Thymus (tissue), 11 donors: ENCODE measurements around the gene LRRC45. TPM values are rescaled to one million over a fixed set of nuclear protein-coding genes. Genes with fewer than 3 reads are reported as not detected.

Source experiments
- DNase-seq, 9 donors: peaks; one replicate each; pipeline ENCODE4 v3.0.0-alpha.2; 2013; ENCODE audit warnings: low spot score in 9 of 9, low read depth in 6 of 9, missing footprints in 1 of 9
- H3K27ac ChIP-seq, 2 donors: one replicate each; pipeline ENCODE4 v1.5.1; 2013; ENCODE audit warnings: control low read depth in 1 of 2, low read depth in 1 of 2, low read length in 1 of 2, mild to moderate bottlenecking in 1 of 2, moderate library complexity in 1 of 2
- H3K27me3 ChIP-seq, 2 donors: one replicate each; pipeline ENCODE4 v1.5.1; 2013; ENCODE audit warnings: low read length in 1 of 2; ENCODE audit not compliant: control insufficient read depth in 2 of 2, insufficient read depth in 1 of 2
- H3K36me3 ChIP-seq, 2 donors: one replicate each; pipeline ENCODE4 v1.5.1; 2013; ENCODE audit warnings: low read length in 1 of 2, mild to moderate bottlenecking in 1 of 2, moderate library complexity in 1 of 2; ENCODE audit not compliant: control insufficient read depth in 2 of 2, insufficient read depth in 2 of 2
- H3K4me1 ChIP-seq, 2 donors: one replicate each; pipeline ENCODE4 v1.5.1; 2013; ENCODE audit warnings: low read length in 2 of 2; ENCODE audit not compliant: control insufficient read depth in 2 of 2, insufficient read depth in 2 of 2
- H3K4me3 ChIP-seq, 2 donors: one replicate each; pipeline ENCODE4 v1.5.1; 2013; ENCODE audit warnings: low read length in 2 of 2, control low read depth in 1 of 2, mild to moderate bottlenecking in 1 of 2
- H3K9me3 ChIP-seq, 2 donors: one replicate each; pipeline ENCODE4 v1.5.1; 2013; ENCODE audit warnings: low read length in 1 of 2, mild to moderate bottlenecking in 1 of 2; ENCODE audit not compliant: control insufficient read depth in 2 of 2, insufficient read depth in 1 of 2
- WGBS: extraction: QIAGEN DNeasy Blood & Tissue Kit; methylation state at CpG from one replicate; pipeline ENCODE4 v1.1.7; 2013; 5-methylcytosine and 5-hydroxymethylcytosine counted together
- polyA plus RNA-seq: library from polyadenylated mRNA; stranded (reverse); fragments of 200-250 nt; gene quantifications from one replicate; pipeline ENCODE4 v1.2.3, GENCODE V29; 2013
- total RNA-seq: library from RNA; stranded (reverse); fragments of 120-200 nt; gene quantifications from one replicate; pipeline ENCODE4 v1.2.4, GENCODE V29; 2013
- donor health status: healthy.

The LRRC45 gene
- total and polyA plus RNA-seq, 2 donors: 15.2 to 20.7 TPM

DNA sequence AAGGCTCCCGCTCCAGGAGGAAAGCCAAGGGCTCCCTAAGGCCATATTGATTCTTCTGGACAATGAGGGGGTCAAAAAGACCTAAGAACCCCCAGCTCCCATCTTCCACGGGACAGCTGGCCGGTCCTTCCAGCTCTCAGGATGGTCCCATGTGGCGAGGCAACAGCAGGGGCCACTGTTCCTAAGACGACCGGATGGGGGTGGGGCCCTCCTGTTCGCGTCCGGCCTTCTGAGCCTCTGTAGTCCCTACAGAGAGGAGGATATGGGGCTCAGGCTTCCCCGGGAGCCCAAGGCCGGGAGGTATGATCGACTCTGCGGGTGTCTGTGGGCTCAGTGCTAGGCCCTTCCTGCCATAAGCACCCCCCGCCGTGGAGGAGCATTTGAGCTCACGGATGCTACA, 20.4 kb downstream of the LRRC45 start:
- WGBS: 93% methylated on average over 16 of the region's 16 CpGs
- Histone ChIP-seq H3K4me1 (peaks cover 0 to 4% of the 10 kb centered on the region in 2 donors), H3K27me3 (no peaks in the 10 kb centered on the region), H3K36me3 (peaks cover 10 to 16% of the 10 kb centered on the region in 2 donors), H3K27ac (no peak overlapping the region), H3K9me3 (no peaks in the 10 kb centered on the region), H3K4me3 (no peak overlapping the region)
- DNase-seq: no peak

DNA sequence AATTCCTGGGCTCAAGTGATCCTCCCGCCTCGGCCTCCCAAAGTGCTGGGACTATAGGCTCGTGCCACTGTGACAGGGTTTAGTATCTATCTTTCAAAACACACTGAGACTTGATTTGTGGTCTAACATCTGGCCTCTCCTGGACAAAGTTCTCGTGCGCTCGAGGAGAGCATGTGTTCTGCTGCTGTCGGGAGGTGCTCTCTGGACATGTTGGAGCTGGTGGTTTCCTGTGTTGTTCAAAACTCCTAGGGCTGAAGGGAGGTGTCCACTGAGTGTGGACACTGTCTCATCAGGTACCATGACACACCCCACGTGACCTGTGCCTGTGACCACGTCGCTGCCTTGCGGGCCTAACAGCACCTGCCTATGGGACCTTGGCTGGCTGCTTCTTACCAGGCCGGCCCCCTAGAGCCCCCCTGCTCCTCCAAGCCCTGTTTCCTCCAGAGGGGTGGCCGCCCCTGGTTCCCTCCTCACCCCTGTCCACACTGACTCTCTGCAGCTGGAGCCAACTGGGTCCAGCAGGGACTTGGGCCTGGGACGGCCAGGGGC, 22.9 kb downstream of the LRRC45 start:
- 94% methylated on average over 14 of the region's 14 CpGs for WGBS

DNA sequence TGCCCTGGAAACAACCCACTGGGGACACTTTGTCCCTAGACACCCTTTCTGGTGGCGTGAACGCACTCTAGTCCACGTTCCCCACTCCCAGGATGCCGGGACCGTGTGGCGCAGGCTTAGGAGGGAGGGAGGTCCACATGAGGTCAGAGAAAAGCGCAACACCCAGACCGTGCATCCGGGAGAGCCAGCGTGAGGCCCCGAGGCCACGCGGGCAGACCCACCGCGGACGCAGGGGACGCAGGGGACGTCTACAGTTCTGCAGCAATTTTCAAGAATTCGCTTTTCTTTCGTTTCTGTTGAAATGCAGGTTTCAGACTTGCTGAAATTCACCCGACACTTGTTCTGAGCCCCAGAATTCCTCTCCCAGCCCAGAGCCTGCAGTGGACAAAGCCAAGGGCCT, 23.8 kb downstream of the LRRC45 start:
- Histone ChIP-seq H3K27ac (no peak overlapping the region), H3K4me1 (peaks cover 6 to 8% of the 10 kb centered on the region in 2 donors), H3K36me3 (peaks cover 16 to 25% of the 10 kb centered on the region in 2 donors), H3K27me3 (no peaks in the 10 kb centered on the region), H3K4me3 (no peak overlapping the region), H3K9me3 (no peaks in the 10 kb centered on the region)
- WGBS: 97% methylated on average over 21 of the region's 21 CpGs
- DNase-seq: no peak

More for the DNA sequence above, 22.9 kb downstream of the LRRC45 start:
- peaks cover 16 to 25% of the 10 kb centered on the region in 2 donors for H3K36me3 ChIP-seq
- H3K4me1 ChIP-seq: peaks cover 4 to 8% of the 10 kb centered on the region in 2 donors
- H3K27ac ChIP-seq: no peak overlapping the region
- H3K27me3 ChIP-seq: no peaks in the 10 kb centered on the region
- no peaks in the 10 kb centered on the region for H3K9me3 ChIP-seq
- no peak for DNase-seq
- H3K4me3 ChIP-seq: no peak overlapping the region

DNA sequence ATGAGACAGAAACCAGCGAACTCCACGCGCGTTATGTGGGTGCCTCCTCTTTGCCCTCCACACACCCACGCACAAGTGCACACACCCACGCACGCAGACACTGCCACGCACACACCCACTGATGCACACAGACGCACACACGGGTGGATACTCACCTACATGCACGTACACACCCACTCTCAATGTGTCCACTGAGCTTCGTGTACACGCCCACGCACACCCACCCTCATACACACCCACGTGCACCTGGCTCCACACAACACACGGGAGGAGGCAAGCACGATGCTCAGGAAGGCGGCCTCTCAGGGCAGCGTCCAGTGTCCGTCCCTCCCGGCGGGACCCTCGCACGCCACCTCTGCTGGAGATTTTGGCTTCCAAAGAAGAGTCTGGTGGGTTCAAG, 24.3 kb downstream of the LRRC45 start:
- no peak overlapping the region for H3K27ac ChIP-seq
- no peaks in the 10 kb centered on the region for H3K9me3 ChIP-seq
- WGBS: 94% methylated on average over 24 of the region's 24 CpGs
- no peak overlapping the region for H3K4me3 ChIP-seq
- H3K36me3 ChIP-seq: peaks cover 16 to 25% of the 10 kb centered on the region in 2 donors
- no peaks in the 10 kb centered on the region for H3K27me3 ChIP-seq
- H3K4me1 ChIP-seq: peaks cover 7 to 11% of the 10 kb centered on the region in 2 donors
- no peak for DNase-seq

DNA sequence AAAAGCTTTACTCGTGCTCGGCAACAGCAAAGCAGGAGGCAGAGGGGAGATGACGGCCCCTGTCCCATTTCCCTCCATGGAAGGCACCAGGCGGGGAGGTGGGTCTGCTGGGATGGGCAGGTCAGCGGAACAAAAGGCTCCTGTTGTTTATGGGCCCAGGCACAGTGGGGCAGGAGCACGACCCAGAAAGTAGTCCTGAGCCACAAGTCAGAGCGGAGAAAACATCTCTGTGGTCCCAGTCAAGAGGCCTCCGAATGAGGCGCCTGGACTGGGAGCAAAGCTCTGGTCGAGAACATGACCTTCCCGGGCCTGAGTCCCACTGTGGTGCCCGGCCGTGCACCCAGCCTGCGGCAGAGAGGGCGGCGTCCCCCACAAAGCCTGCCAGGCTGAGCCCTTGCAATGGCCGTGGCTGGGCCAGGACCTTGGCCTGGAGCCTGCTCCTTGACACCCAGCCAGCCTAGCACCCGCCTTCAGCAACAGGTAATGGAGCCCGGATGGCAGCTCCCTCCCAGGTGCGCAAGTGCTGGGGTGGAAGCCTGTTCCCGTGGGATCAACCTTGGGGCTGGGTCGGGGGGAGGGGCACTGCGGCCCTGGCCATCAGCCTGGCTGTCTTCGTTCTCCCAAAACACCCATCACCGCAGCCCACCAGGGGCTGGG, 24.9 kb downstream of the LRRC45 start:
- DNase-seq: no peak
- H3K9me3 ChIP-seq: no peaks in the 10 kb centered on the region
- no peak overlapping the region for H3K27ac ChIP-seq
- peaks cover 16 to 25% of the 10 kb centered on the region in 2 donors for H3K36me3 ChIP-seq
- H3K4me1 ChIP-seq: peaks cover 14 to 18% of the 10 kb centered on the region in 2 donors
- 98% methylated on average over 25 of the region's 25 CpGs for WGBS
- H3K27me3 ChIP-seq: no peaks in the 10 kb centered on the region
- no peak overlapping the region for H3K4me3 ChIP-seq

DNA sequence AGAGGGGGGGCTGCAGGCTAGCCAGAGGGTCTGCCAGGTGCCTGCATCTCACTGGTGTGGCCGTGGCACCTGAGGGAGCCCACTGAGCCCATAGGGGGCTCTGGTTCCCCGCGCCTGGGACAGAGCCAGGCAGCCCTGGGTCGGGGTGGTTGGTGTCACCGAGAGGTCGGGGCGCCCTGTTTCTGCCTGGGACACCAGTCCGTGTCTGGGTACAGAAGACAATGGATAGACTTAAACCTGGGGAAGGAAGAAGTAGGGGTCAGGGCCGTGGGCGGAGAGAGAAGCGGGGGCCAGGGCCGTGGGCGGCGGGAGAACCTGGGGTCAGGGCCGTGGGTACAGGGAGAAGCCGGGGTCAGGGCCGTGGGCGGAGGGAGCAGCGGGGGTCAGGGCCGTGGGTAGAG, 25.5 kb downstream of the LRRC45 start:
- no peak overlapping the region for H3K27ac ChIP-seq
- H3K27me3 ChIP-seq: no peaks in the 10 kb centered on the region
- 93% methylated on average over 20 of the region's 20 CpGs for WGBS
- H3K4me1 ChIP-seq: peaks cover 16 to 22% of the 10 kb centered on the region in 2 donors
- H3K4me3 ChIP-seq: no peak overlapping the region
- DNase-seq: no peak
- peaks cover 19 to 28% of the 10 kb centered on the region in 2 donors for H3K36me3 ChIP-seq
- H3K9me3 ChIP-seq: no peaks in the 10 kb centered on the region

DNA sequence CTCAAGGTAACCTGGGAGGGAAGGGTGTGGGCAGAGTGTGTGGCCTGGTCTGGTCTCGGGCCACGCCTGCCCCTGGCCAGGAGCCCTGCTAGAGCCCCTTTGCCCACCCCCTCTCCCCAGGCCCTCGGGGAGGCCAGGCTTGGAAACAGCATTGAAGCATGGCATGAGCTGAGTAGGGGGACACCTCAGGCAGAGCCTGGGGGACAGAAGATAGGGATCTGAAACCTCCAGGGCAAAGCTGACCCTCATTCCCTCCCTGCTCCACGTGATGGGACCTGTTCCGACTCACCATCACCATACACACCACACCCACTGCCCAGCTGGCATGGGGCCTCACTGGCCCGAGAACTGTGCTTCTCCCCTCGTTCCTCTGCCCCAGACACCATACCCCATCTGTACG, 26.0 kb downstream of the LRRC45 start:
- Histone ChIP-seq H3K27me3 (no peaks in the 10 kb centered on the region), H3K27ac (no peak overlapping the region), H3K4me3 (no peak overlapping the region), H3K4me1 (peaks cover 16 to 22% of the 10 kb centered on the region in 2 donors), H3K36me3 (peaks cover 23 to 33% of the 10 kb centered on the region in 2 donors), H3K9me3 (no peaks in the 10 kb centered on the region)
- DNase-seq: no peak
- WGBS: 96% methylated on average over 8 of the region's 8 CpGs

DNA sequence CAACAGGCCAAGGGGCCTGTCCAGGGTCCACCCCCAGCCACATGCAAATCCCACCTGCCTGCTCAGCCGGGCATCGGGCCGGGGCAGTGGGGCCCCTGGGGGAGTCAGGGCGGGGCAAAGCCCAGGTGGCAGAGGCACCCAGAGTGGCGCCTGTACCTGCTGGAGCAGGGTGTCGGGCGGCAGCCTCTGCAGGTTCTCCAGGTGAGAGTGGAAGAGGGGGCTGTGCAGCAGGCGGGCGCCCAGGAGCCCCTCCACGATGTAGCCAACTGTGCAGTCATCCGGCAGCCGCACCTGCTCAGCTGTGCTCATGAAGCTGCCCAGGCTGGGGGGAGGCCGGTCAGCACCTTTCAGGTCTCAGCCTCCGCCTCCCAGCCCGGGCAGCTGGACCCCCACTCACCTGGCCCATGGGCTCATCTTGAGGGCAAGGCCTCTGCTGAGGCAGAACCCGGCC, 26.4 kb downstream of the LRRC45 start:
- Histone ChIP-seq H3K4me3 (no peak overlapping the region), H3K36me3 (peaks cover 27 to 38% of the 10 kb centered on the region in 2 donors), H3K4me1 (peaks cover 16 to 22% of the 10 kb centered on the region in 2 donors), H3K27me3 (no peaks in the 10 kb centered on the region), H3K9me3 (no peaks in the 10 kb centered on the region), H3K27ac (no peak overlapping the region)
- no peak for DNase-seq
- 98% methylated on average over 16 of the region's 16 CpGs for WGBS

DNA sequence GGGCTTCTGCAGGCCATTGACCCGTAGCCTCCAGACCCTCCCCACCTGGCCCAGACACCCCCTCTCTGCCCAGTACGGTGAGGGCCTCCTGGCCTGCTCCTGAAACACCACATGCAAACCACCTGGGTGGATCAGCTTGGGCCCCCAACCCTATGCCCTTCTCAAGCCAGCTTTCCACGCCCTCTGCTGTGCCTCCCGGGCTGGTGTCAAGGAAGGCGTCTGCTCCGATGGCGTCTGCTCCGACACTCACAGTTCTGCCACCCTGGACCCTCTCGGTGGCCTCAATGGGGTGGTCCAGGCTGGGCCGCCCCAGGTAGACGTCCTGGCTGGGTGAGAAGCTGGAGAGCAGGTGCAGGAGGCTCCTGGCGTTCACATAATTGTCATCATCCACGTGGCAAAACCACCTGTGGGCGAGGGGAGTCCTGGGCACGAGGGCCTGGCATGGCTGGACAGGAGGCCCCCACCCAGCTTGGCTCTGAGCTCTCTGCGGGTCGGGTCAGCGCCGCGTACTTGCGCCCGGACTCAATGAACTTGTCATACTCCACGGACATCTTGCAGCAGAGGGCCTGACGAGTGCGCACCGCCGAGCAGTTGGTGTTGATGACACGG, 27.2 kb downstream of the LRRC45 start:
- no peak for DNase-seq
- no peak overlapping the region for H3K27ac ChIP-seq
- peaks cover 34 to 45% of the 10 kb centered on the region in 2 donors for H3K36me3 ChIP-seq
- H3K27me3 ChIP-seq: no peaks in the 10 kb centered on the region
- H3K9me3 ChIP-seq: no peaks in the 10 kb centered on the region
- 95% methylated on average over 28 of the region's 28 CpGs for WGBS
- peak overlapping the region in 1 of 2 donors; percentile 42 for H3K4me3 ChIP-seq
- peaks cover 16 to 22% of the 10 kb centered on the region in 2 donors for H3K4me1 ChIP-seq
